PC-9 (cell line): Measurements from ENCODE around the gene LOXL3. TPM values are rescaled to one million over a fixed set of nuclear protein-coding genes. Genes with fewer than 3 reads are reported as not detected.

Source experiments
- BruUV-seq: library from RNA; stranded (reverse); fragments of 400-500 nt; replicated peaks from 2 replicates; lab custom pipeline; 2021; lab: Mats Ljungman, UMichigan
- CTCF ChIA-PET: fragments of 300-600 bp; sonication (Branson Sonifier 250); formaldehyde crosslinking; loops from one replicate; lab custom pipeline; 2022; ENCODE audit warnings: antibody characterized with exemption; lab: Charles Lee
- POLR2A ChIA-PET: fragments of 300-600 bp; sonication (Branson Sonifier 250); formaldehyde crosslinking; loops from one replicate; lab custom pipeline; 2022; ENCODE audit warnings: antibody characterized with exemption; ENCODE audit not compliant: unreplicated experiment; lab: Charles Lee
- DNase-seq, 2 experiments: peaks; one replicate each; pipeline versions ENCODE4 v3.0.0 to v3.0.0-alpha.2; 2015 to 2022; ENCODE audit warnings: mixed read lengths in 1 of 2
- H2AFZ ChIP-seq: fragments of 200-600 bp; sonication (generic); 2 replicates; pipeline ENCODE4 v1.8.1; 2017; ENCODE audit warnings: antibody characterized with exemption
- H3F3A ChIP-seq: fragments of 200-600 bp; sonication (generic); 2 replicates; pipeline ENCODE4 v1.8.1; 2017; ENCODE audit warnings: antibody characterized with exemption, mild to moderate bottlenecking, low read depth; ENCODE audit not compliant: insufficient read depth
- H3K27ac ChIP-seq: fragments of 200-600 bp; sonication (generic); 2 replicates; pipeline ENCODE4 v1.6.1; 2016; ENCODE audit warnings: mixed run types
- H3K27me3 ChIP-seq: fragments of 200-600 bp; sonication (generic); 2 replicates; pipeline ENCODE4 v1.6.1; 2016; ENCODE audit warnings: low read depth, mixed run types; ENCODE audit not compliant: insufficient read depth
- H3K36me3 ChIP-seq: fragments of 200-600 bp; sonication (generic); 2 replicates; pipeline ENCODE4 v1.6.1; 2016; ENCODE audit warnings: low read depth, mixed run types
- H3K4me1 ChIP-seq: fragments of 200-600 bp; sonication (generic); replicated peaks from 2 replicates; pipeline ENCODE4 v1.6.1; 2016; ENCODE audit warnings: mixed run types; ENCODE audit not compliant: insufficient read depth
- H3K4me2 ChIP-seq: fragments of 200-600 bp; sonication (generic); 2 replicates; pipeline ENCODE4 v1.6.1; 2017; ENCODE audit warnings: mixed run types
- H3K4me3 ChIP-seq: fragments of 200-600 bp; sonication (generic); 2 replicates; pipeline ENCODE4 v1.6.1; 2016; ENCODE audit warnings: mixed run types
- H3K79me2 ChIP-seq: fragments of 200-600 bp; sonication (generic); 2 replicates; pipeline ENCODE4 v1.6.1; 2017; ENCODE audit warnings: low read depth, mixed run types
- H3K9me2 ChIP-seq: fragments of 200-600 bp; sonication (generic); 2 replicates; pipeline ENCODE4 v1.8.1; 2017; ENCODE audit warnings: mild to moderate bottlenecking; ENCODE audit not compliant: insufficient read depth
- H3K9me3 ChIP-seq: fragments of 200-600 bp; sonication (generic); 2 replicates; pipeline ENCODE4 v1.8.1; 2016; ENCODE audit warnings: low read depth; ENCODE audit not compliant: insufficient read depth
- H4K20me1 ChIP-seq: fragments of 200-600 bp; sonication (generic); 2 replicates; pipeline ENCODE4 v1.8.1; 2017; ENCODE audit not compliant: insufficient read depth
- CTCF ChIP-seq: fragments of 200-600 bp; sonication (generic); conservative IDR thresholded peaks from 2 replicates; pipeline ENCODE4 v1.6.1; 2017; ENCODE audit warnings: mixed run types, antibody characterized with exemption, mild to moderate bottlenecking, moderate library complexity
- EZH2 ChIP-seq: fragments of 200-600 bp; sonication (generic); IDR thresholded peaks from 2 replicates; pipeline ENCODE4 v1.8.0; 2017; ENCODE audit warnings: antibody characterized with exemption, low read depth
- intact Hi-C: fragments of 100-400 bp; cut with micrococcal nuclease; formaldehyde crosslinking; loops from one replicate; pipeline ENCODE4 v1.10.0; 2022; ENCODE audit not compliant: unreplicated experiment
- total RNA-seq: library from RNA; stranded (reverse); gene quantifications from 2 replicates; pipeline ENCODE4 v1.2.3, GENCODE V29; 2021

The LOXL3 gene
- total RNA-seq, 1 experiment from 2014 or later: 3.1 TPM

DNA sequence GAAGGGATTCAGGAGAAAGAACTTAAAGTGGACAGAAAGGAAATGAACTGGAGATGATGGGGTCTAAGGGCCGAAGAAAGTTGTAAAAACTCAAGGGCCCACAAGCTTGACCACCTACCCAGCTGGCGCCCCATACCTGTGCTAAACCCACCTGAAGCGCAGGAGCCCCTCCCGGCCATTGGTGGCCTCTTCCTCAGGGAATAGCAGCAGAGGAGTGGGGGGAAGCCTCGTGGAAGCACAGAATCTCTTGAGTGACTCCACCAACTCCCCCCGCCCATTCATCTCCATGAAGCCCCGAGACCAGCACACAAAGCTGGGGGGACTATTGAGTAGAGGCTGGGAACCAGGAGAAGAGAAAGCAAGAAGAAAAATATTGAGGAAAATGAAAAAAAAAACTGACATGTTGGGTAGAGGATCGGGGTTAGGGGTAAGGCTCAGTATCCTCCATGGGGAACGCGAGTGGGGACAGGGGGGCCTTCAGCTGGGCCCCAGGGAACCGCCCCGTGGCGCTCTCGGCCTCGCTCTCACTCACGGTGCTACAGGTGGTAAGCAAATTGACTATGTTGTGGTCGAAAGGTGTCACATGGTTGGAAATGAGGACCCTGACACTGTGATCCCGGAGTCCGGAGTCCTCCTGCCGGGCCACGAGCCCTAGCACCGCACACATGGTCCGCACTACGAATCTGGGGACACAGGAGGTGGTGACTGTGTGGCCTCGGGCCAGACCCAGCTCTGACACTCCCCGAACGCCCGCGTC lies 25.0 kb downstream of the LOXL3 start:
- peaks cover 18% of the 10 kb centered on the region for H3K4me1 ChIP-seq
- H3K9me3 ChIP-seq: no peaks in the 10 kb centered on the region
- peak overlapping the region; percentile 83 for H2AFZ ChIP-seq
- H3K27me3 ChIP-seq: no peaks in the 10 kb centered on the region
- CTCF ChIA-PET: no interaction called here
- no peak for DNase-seq
- peaks cover 12% of the 10 kb centered on the region; the same call in 1 of the 2 replicates for H3F3A ChIP-seq
- intact Hi-C loops: loop anchor here (1.0 kb wide), 3 partner anchors 21 to 88 kb away; partner anchors contain the start of genes PCGF1 and TTC31
- H3K79me2 ChIP-seq: peaks cover 37% of the 10 kb centered on the region
- H3K4me2 ChIP-seq: peak overlapping the region; percentile 99
- peaks cover 18% of the 10 kb centered on the region for H3K36me3 ChIP-seq
- TF ChIP-seq CTCF (no peak), EZH2 (no peak)
- peak overlapping the region; percentile 93 for H3K4me3 ChIP-seq
- H4K20me1 ChIP-seq: peaks cover 9% of the 10 kb centered on the region; the same call in 1 of the 2 replicates
- BruUV-seq: TSS peak; percentile 58
- H3K27ac ChIP-seq: peak overlapping the region; percentile 48
- POLR2A ChIA-PET: interaction anchor here (0.6 to 1.0 kb wide), 3 partner anchors 11 to 41 kb away, joined by 3 read pairs; no protein-coding TSS in a partner anchor
- H3K9me2 ChIP-seq: no peaks in the 10 kb centered on the region

DNA sequence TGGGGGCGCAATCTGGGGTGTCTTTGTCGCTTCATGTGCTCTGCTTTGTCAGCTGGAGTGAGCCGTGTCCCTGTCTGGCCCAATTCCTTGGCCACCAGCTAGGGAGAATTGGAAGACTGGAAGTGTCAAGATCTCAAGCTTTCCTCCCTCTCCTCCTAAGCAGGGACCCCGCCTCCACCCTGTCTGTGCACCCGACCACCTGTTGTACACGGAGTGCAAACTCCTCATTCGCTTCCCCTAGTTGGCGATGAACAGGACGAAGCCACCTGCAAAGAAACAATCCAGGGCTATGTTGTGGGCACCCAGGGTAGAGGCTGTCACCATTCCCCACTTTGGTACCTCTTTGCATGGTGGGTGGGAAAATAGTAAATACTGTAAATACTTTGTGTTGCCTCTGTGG lies 26.0 kb downstream of the LOXL3 start:
- Histone ChIP-seq H2AFZ (no peak overlapping the region), H3K27me3 (no peaks in the 10 kb centered on the region), H3K4me3 (peak overlapping the region; percentile 93; the same call in 1 of the 2 replicates), H3K9me3 (no peaks in the 10 kb centered on the region), H3F3A (peaks cover 12% of the 10 kb centered on the region; the same call in 1 of the 2 replicates), H3K9me2 (no peaks in the 10 kb centered on the region), H3K36me3 (peaks cover 18% of the 10 kb centered on the region), H3K4me1 (peaks cover 18% of the 10 kb centered on the region), H3K4me2 (peak overlapping the region; percentile 99), H3K79me2 (peaks cover 37% of the 10 kb centered on the region), H4K20me1 (peaks cover 9% of the 10 kb centered on the region; the same call in 1 of the 2 replicates), H3K27ac (no peak overlapping the region)
- ChIA-PET POLR2A (no interaction called here), CTCF (no interaction called here)
- intact Hi-C loops: no loop called here
- DNase-seq: no peak
- TF ChIP-seq EZH2 (no peak), CTCF (no peak)
- no TSS peak for BruUV-seq

- ChIA-PET POLR2A (interaction anchor here (0.5 kb wide), 1 partner anchor 59 kb away, joined by 7 read pairs; no protein-coding TSS in a partner anchor), CTCF (no interaction called here)
- Histone ChIP-seq H3K9me3 (no peaks in the 10 kb centered on the region), H3K36me3 (peaks cover 18% of the 10 kb centered on the region), H3K4me1 (peaks cover 18% of the 10 kb centered on the region), H3K4me3 (no peak overlapping the region), H4K20me1 (peaks cover 9% of the 10 kb centered on the region; the same call in 1 of the 2 replicates), H3K27me3 (no peaks in the 10 kb centered on the region), H3K9me2 (no peaks in the 10 kb centered on the region), H3K27ac (no peak overlapping the region), H3K79me2 (peaks cover 37% of the 10 kb centered on the region), H3K4me2 (no peak overlapping the region), H2AFZ (no peak overlapping the region), H3F3A (peaks cover 8% of the 10 kb centered on the region; the same call in 1 of the 2 replicates)
- no peak for DNase-seq
- intact Hi-C loops: no loop called here
- TF ChIP-seq EZH2: no peak
- no peak for TF ChIP-seq CTCF
- no TSS peak for BruUV-seq
Observed at GRCh38 chr2:74526649-74527230, 27.0 kb downstream of the LOXL3 start.
